Natural killer cell (primary cell): ENCODE data around the gene MVP. TPM values are rescaled to one million over a fixed set of nuclear protein-coding genes. Genes with fewer than 3 reads are reported as not detected.
A peak's percentile ranks its signal among the peaks of the same experiment; 100 is the strongest.

ENCODE experiments used
- ATAC-seq, 3 donors: fragments of 150-1000 bp in 2 of 3; fragments of 200-7000 bp in 1 of 3; cut with Tn5 transposase; 1 replicate in 1 of 3; 2 replicates in 2 of 3; pipeline ENCODE4 v1.10.0; 2021; ENCODE audit warnings: mild to moderate bottlenecking in 2 of 3, moderate library complexity in 2 of 3
- DNase-seq, 2 donors: peaks; one replicate each; pipeline versions ENCODE4 v3.0.0 to v3.0.0-alpha.2; 2013 to 2021; ENCODE audit warnings: mixed read lengths in 1 of 2
- H3K27ac ChIP-seq: one replicate; pipeline ENCODE4 v1.5.1; 2013; ENCODE audit warnings: mild to moderate bottlenecking, low read length
- H3K27me3 ChIP-seq: one replicate; pipeline ENCODE4 v1.6.1; 2013; ENCODE audit warnings: low read length; ENCODE audit not compliant: control insufficient read depth, insufficient read depth
- H3K36me3 ChIP-seq: one replicate; pipeline ENCODE4 v1.6.1; 2013; ENCODE audit warnings: low read length; ENCODE audit not compliant: control insufficient read depth, insufficient read depth
- H3K4me1 ChIP-seq: one replicate; pipeline ENCODE4 v1.6.1; 2013; ENCODE audit warnings: low read length; ENCODE audit not compliant: control insufficient read depth, insufficient read depth
- H3K4me3 ChIP-seq: one replicate; pipeline ENCODE4 v1.5.1; 2013; ENCODE audit warnings: low read length
- H3K9me3 ChIP-seq: one replicate; pipeline ENCODE4 v1.6.1; 2013; ENCODE audit warnings: low read length; ENCODE audit not compliant: control insufficient read depth, insufficient read depth
- H3K27ac Mint-ChIP-seq, 2 donors: one replicate each; pipeline ENCODE4 v1.8.0; 2022; ENCODE audit warnings: mild to moderate bottlenecking in 2 of 2, mixed read lengths in 2 of 2, moderate library complexity in 1 of 2
- H3K27me3 Mint-ChIP-seq, 2 donors: one replicate each; pipeline ENCODE4 v1.8.0; 2022; ENCODE audit warnings: low read depth in 2 of 2, mixed read lengths in 2 of 2
- H3K36me3 Mint-ChIP-seq: one replicate; pipeline ENCODE4 v1.8.0; 2022; ENCODE audit warnings: mixed read lengths
- H3K4me1 Mint-ChIP-seq, 2 donors: one replicate each; pipeline ENCODE4 v1.8.0; 2022; ENCODE audit warnings: mixed read lengths in 2 of 2
- H3K4me3 Mint-ChIP-seq: one replicate; pipeline ENCODE4 v1.8.0; 2022; ENCODE audit warnings: mild to moderate bottlenecking, moderate library complexity, mixed read lengths
- H3K9me3 Mint-ChIP-seq, 2 donors: one replicate each; pipeline ENCODE4 v1.8.0; 2022; ENCODE audit warnings: mixed read lengths in 2 of 2
- WGBS: methylation state at CpG from one replicate; pipeline ENCODE4 v1.1.7; 2013; ENCODE audit warnings: missing lambda C conversion rate; ENCODE audit not compliant: insufficient coverage; 5-methylcytosine and 5-hydroxymethylcytosine counted together
- intact Hi-C: fragments of 100-400 bp; cut with micrococcal nuclease; formaldehyde crosslinking; loops from one replicate; pipeline ENCODE4 v1.14.2; 2022
- total RNA-seq, 4 donors: library from RNA; stranded (reverse); fragments of 120-200 nt in 1 of 4; gene quantifications; one replicate each; pipeline versions ENCODE4 v1.2.3 to v1.2.4, GENCODE V29; 2013 to 2022
- TF ChIP-seq, protein P1 (sequence below): fragments of 200-600 bp; IDR thresholded peaks from one replicate; pipeline ENCODE4 v1.8.0; 2022; ENCODE audit warnings: antibody characterized with exemption

MVP gene
- total RNA-seq, 3 donors from 2014 or later (not counting 1 experiment from before 2014, with no cell fraction given), result 154 to 168 (median 163) TPM

- no peak overlapping the region for H3K27ac ChIP-seq
- peaks cover 5% of the 10 kb centered on the region for H3K4me1 ChIP-seq
- no peak overlapping the region for H3K4me3 ChIP-seq
- H3K27ac Mint-ChIP-seq, result peak overlapping the region in 1 of 2 donors; percentile 63
- no peaks in the 10 kb centered on the region for H3K36me3 Mint-ChIP-seq
- peaks cover 53% of the 10 kb centered on the region for H3K36me3 ChIP-seq
- no peak for DNase-seq
- 95% methylated on average over 27 of the region's 28 CpGs for WGBS
- intact Hi-C loops, result no loop called here
- TF ChIP-seq, protein P1, sequence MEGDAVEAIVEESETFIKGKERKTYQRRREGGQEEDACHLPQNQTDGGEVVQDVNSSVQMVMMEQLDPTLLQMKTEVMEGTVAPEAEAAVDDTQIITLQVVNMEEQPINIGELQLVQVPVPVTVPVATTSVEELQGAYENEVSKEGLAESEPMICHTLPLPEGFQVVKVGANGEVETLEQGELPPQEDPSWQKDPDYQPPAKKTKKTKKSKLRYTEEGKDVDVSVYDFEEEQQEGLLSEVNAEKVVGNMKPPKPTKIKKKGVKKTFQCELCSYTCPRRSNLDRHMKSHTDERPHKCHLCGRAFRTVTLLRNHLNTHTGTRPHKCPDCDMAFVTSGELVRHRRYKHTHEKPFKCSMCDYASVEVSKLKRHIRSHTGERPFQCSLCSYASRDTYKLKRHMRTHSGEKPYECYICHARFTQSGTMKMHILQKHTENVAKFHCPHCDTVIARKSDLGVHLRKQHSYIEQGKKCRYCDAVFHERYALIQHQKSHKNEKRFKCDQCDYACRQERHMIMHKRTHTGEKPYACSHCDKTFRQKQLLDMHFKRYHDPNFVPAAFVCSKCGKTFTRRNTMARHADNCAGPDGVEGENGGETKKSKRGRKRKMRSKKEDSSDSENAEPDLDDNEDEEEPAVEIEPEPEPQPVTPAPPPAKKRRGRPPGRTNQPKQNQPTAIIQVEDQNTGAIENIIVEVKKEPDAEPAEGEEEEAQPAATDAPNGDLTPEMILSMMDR, result no peak
- no peaks in the 10 kb centered on the region for H3K27me3 ChIP-seq
- no peaks in the 10 kb centered on the region for H3K27me3 Mint-ChIP-seq
- no peaks in the 10 kb centered on the region for H3K9me3 Mint-ChIP-seq
- no peak for ATAC-seq
- no peak overlapping the region for H3K4me3 Mint-ChIP-seq
- H3K9me3 ChIP-seq, result no peaks in the 10 kb centered on the region
- peaks cover 0 to 6% of the 10 kb centered on the region in 2 donors for H3K4me1 Mint-ChIP-seq
Observed at GRCh38 chr16:29844575-29845331, 24.5 kb downstream of the MVP start.

- H3K4me1 Mint-ChIP-seq, result peaks cover 0 to 6% of the 10 kb centered on the region in 2 donors
- intact Hi-C loops, result no loop called here
Observed at GRCh38 chr16:29845656-29846055, 25.4 kb downstream of the MVP start.

GRCh38 chr16:29848420-29849297 is 28.4 kb downstream of the MVP start:
- Histone ChIP-seq H3K36me3 (peaks cover 28% of the 10 kb centered on the region), H3K4me1 (peaks cover 5% of the 10 kb centered on the region), H3K27ac (no peak overlapping the region), H3K9me3 (no peaks in the 10 kb centered on the region), H3K4me3 (no peak overlapping the region), H3K27me3 (no peaks in the 10 kb centered on the region)
- 55% methylated on average over 14 of the region's 15 CpGs for WGBS
- TF ChIP-seq, protein P1, result peak; percentile 84
- Mint-ChIP-seq H3K9me3 (no peaks in the 10 kb centered on the region), H3K4me3 (no peak overlapping the region), H3K27me3 (no peaks in the 10 kb centered on the region), H3K27ac (peak overlapping the region; percentile 36 to 75), H3K36me3 (no peaks in the 10 kb centered on the region), H3K4me1 (peaks cover 0 to 6% of the 10 kb centered on the region in 2 donors)
- peak; percentile 75 to 89 for DNase-seq
- peak; percentile 85 to 97 (median 90) for ATAC-seq
- intact Hi-C loops, result loop anchor here (1.0 to 2.0 kb wide), 2 partner anchors 147 to 156 kb away; no protein-coding TSS in a partner anchor

More at GRCh38 chr16:29845656-29846055, 25.4 kb downstream of the MVP start:
- H3K36me3 ChIP-seq, result peaks cover 46% of the 10 kb centered on the region
- peak overlapping the region in 1 of 2 donors; percentile 63 for H3K27ac Mint-ChIP-seq
- H3K27me3 ChIP-seq, result no peaks in the 10 kb centered on the region
- WGBS, result 96% methylated on average over 18 of the region's 18 CpGs
- H3K9me3 Mint-ChIP-seq, result no peaks in the 10 kb centered on the region
- TF ChIP-seq, protein P1, result no peak
- H3K27ac ChIP-seq, result no peak overlapping the region
- H3K4me3 Mint-ChIP-seq, result no peak overlapping the region
- DNase-seq, result no peak
- ATAC-seq, result no peak
- H3K4me1 ChIP-seq, result peaks cover 5% of the 10 kb centered on the region
- H3K36me3 Mint-ChIP-seq, result no peaks in the 10 kb centered on the region
- H3K27me3 Mint-ChIP-seq, result no peaks in the 10 kb centered on the region
- no peaks in the 10 kb centered on the region for H3K9me3 ChIP-seq
- no peak overlapping the region for H3K4me3 ChIP-seq
